K562 (cell line): ENCODE results near the gene SLC5A4. TPM values are rescaled to one million over a fixed set of nuclear protein-coding genes. Genes with fewer than 3 reads are reported as not detected.
A peak's percentile ranks its signal among the peaks of the same experiment; 100 is the strongest.
"Not testable (repeated sequence)": the region's sequence is repeated elsewhere in the genome, so short reads cannot be mapped to it uniquely, and the experiment has no call there.

Experiments
- ATAC-seq: fragments of 200-7000 bp; cut with Tn5 transposase; 3 replicates; pipeline ENCODE4 v1.9.1; 2020; ENCODE audit warnings: moderate library complexity
- BruUV-seq: library from RNA; stranded (reverse); fragments of 400-500 nt; replicated peaks from 2 replicates; lab custom pipeline; 2021; lab: Mats Ljungman, UMichigan
- CTCF ChIA-PET: fragments of 300-600 bp; formaldehyde crosslinking; extraction: SDS; loops from one replicate; lab custom pipeline; 2021; ENCODE audit warnings: low intra/inter-chr PET ratio; lab: Yijun Ruan, JAX
- POLR2A ChIA-PET: fragments of 300-600, 350-650 bp; sonication (Branson Sonifier 250); formaldehyde crosslinking; extraction: SDS; loops from one replicate; lab custom pipeline; 2021; ENCODE audit warnings: antibody characterized with exemption, inconsistent platforms; lab: Yijun Ruan, JAX
- DNase-seq, 4 experiments: peaks; one replicate each; pipeline versions ENCODE4 v3.0.0 to v3.0.0-alpha.2; 2011 to 2018; ENCODE audit warnings: low spot score in 3 of 4, mixed read lengths in 3 of 4; ENCODE audit errors: extremely low read depth in 1 of 4
- FAIRE-seq: peaks from 2 replicates; lab custom pipeline; 2011; peaks lifted over from hg19 to GRCh38; lab: Jason Lieb, UNC
- H2AFZ ChIP-seq: 2 replicates; pipeline ENCODE4 v1.6.0; 2011; ENCODE audit warnings: low read depth, low read length, control low read depth, inconsistent platforms
- H3K27ac ChIP-seq: fragments of 200-600 bp; 3 replicates; pipeline ENCODE4 v1.8.0; 2011; ENCODE audit warnings: low read depth, mild to moderate bottlenecking, control low read depth, inconsistent platforms, low read length, moderate library complexity, mixed read lengths; ENCODE audit errors: extremely low read depth
- H3K27me3 ChIP-seq, 2 experiments: fragments of 300-600 bp in 1 of 2; 2 replicates in 1 of 2; 3 replicates in 1 of 2; pipeline versions ENCODE4 v1.6.0 to v1.8.0; 2011; ENCODE audit warnings: inconsistent platforms in 2 of 2, low read length in 2 of 2, mild to moderate bottlenecking in 1 of 2, mixed read lengths in 1 of 2, moderate library complexity in 1 of 2; ENCODE audit not compliant: control insufficient read depth in 2 of 2, insufficient read depth in 2 of 2
- H3K36me3 ChIP-seq: fragments of 300-600 bp; 3 replicates; pipeline ENCODE4 v1.8.0; 2011; ENCODE audit warnings: mild to moderate bottlenecking, low read length, inconsistent platforms; ENCODE audit not compliant: control insufficient read depth, insufficient read depth
- H3K4me1 ChIP-seq, 2 experiments: fragments of 200-600 bp in 1 of 2; replicated peaks in 1 of 2; 2 replicates in 1 of 2; 3 replicates in 1 of 2; pipeline versions ENCODE4 v1.5.1 to v1.8.0; 2011; ENCODE audit warnings: inconsistent platforms in 2 of 2, low read length in 2 of 2, mild to moderate bottlenecking in 1 of 2, mixed read lengths in 1 of 2, moderate library complexity in 1 of 2; ENCODE audit not compliant: control insufficient read depth in 2 of 2, insufficient read depth in 2 of 2
- H3K4me2 ChIP-seq: 2 replicates; pipeline ENCODE4 v1.6.1; 2011; ENCODE audit warnings: low read length, control low read depth, inconsistent platforms, mixed read lengths; ENCODE audit not compliant: insufficient read depth
- H3K4me3 ChIP-seq: fragments of 200-600 bp; sonication (generic), shearing (Covaris generic); 2 replicates; pipeline ENCODE4 v1.5.1; 2016; ENCODE audit warnings: control low read depth, inconsistent platforms
- H3K79me2 ChIP-seq: fragments of 200-600 bp; 3 replicates; pipeline ENCODE4 v1.8.0; 2011; ENCODE audit warnings: low read length, inconsistent platforms; ENCODE audit not compliant: control insufficient read depth, insufficient read depth
- H3K9ac ChIP-seq, 2 experiments: 2 replicates each; pipeline versions ENCODE4 v1.6.0 to v1.6.1; 2011; ENCODE audit warnings: low read depth in 2 of 2, low read length in 2 of 2, control low read depth in 1 of 2, inconsistent platforms in 1 of 2, mild to moderate bottlenecking in 1 of 2, mixed read lengths in 1 of 2; ENCODE audit not compliant: insufficient read depth in 1 of 2
- H3K9me1 ChIP-seq: one replicate; pipeline ENCODE4 v1.6.0; 2011; ENCODE audit warnings: inconsistent platforms, mild to moderate bottlenecking, low read length, moderate library complexity; ENCODE audit not compliant: control insufficient read depth, insufficient read depth
- H3K9me3 ChIP-seq: replicated peaks from 2 replicates; pipeline ENCODE4 v1.5.1; 2011; ENCODE audit warnings: low read depth, low read length, inconsistent platforms; ENCODE audit not compliant: control insufficient read depth, insufficient read depth
- H4K20me1 ChIP-seq: replicated peaks from 2 replicates; pipeline ENCODE4 v1.6.1; 2011; ENCODE audit warnings: low read length, inconsistent platforms, mixed read lengths; ENCODE audit not compliant: control insufficient read depth, insufficient read depth
- ATF3 ChIP-seq, 2 experiments: fragments of 450-650 bp in 1 of 2; sonication (generic) in 1 of 2; formaldehyde crosslinking in 1 of 2; IDR thresholded peaks in 1 of 2; conservative IDR thresholded peaks in 1 of 2; 2 replicates each; pipeline versions ENCODE4 v1.6.1 to v1.8.1; 2016 to 2023; ENCODE audit warnings: mild to moderate bottlenecking in 2 of 2, moderate library complexity in 2 of 2, inconsistent platforms in 1 of 2, missing genetic modification reagents in 1 of 2
- CBX5 ChIP-seq: IDR thresholded peaks from 2 replicates; pipeline ENCODE4 v1.6.1; 2014; ENCODE audit warnings: low read depth, borderline replicate concordance
- CCAR2 ChIP-seq: fragments of 200-400 bp; formaldehyde crosslinking; IDR thresholded peaks from 2 replicates; pipeline ENCODE4 v1.6.1; 2017; ENCODE audit warnings: mild to moderate bottlenecking, low read depth, low read length
- CEBPG ChIP-seq, 3 experiments: fragments of 200-800 bp in 1 of 3; sonication (Bioruptor generic) in 1 of 3; sonication (generic) in 1 of 3; formaldehyde crosslinking in 1 of 3; IDR thresholded peaks in 2 of 3; conservative IDR thresholded peaks in 1 of 3; 2 replicates each; pipeline versions ENCODE4 v1.6.1 to v1.8.0; 2016 to 2022; ENCODE audit warnings: missing compliant biosample characterization in 2 of 3, missing genetic modification characterization in 2 of 3, mild to moderate bottlenecking in 1 of 3, missing genetic modification reagents in 1 of 3
- GTF2A2 ChIP-seq: IDR thresholded peaks from 2 replicates; pipeline ENCODE4 v1.6.1; 2016; ENCODE audit warnings: mild to moderate bottlenecking, missing genetic modification characterization, missing compliant biosample characterization
- SMC3 ChIP-seq: conservative IDR thresholded peaks from 2 replicates; pipeline ENCODE4 v1.6.1; 2011; ENCODE audit warnings: low read depth, low read length, improper control_type of control experiment; ENCODE audit not compliant: insufficient read depth
- SRSF7 ChIP-seq: fragments of 200-400 bp; formaldehyde crosslinking; optimal IDR thresholded peaks from 2 replicates; pipeline ENCODE3; 2017; ENCODE audit warnings: mild to moderate bottlenecking, low read depth, low read length
- STAG1 ChIP-seq: sonication (generic); formaldehyde crosslinking; IDR thresholded peaks from 2 replicates; pipeline ENCODE4 v1.5.0; 2020; ENCODE audit warnings: missing genetic modification reagents, borderline replicate concordance
- TRIM24 ChIP-seq, 2 experiments: fragments of 450-650 bp; IDR thresholded peaks; 2 replicates each; pipeline ENCODE4 v1.6.1; 2016
- ZNF24 ChIP-seq: fragments of 450-650 bp; IDR thresholded peaks from 2 replicates; pipeline ENCODE4 v1.6.1; 2016
- ZNF707 ChIP-seq: fragments of 250-450 bp; sonication (Bioruptor Pico); conservative IDR thresholded peaks from 2 replicates; pipeline ENCODE4 v1.8.0; 2022; ENCODE audit warnings: inconsistent platforms, mild to moderate bottlenecking, moderate library complexity
- whole genome bisulfite sequencing: fragments of 100-300 bp; shearing (Covaris generic); methylation state at CpG from one replicate; pipeline ENCODE4 v1.1.6; 2016; ENCODE audit warnings: low coverage, mixed read lengths; ENCODE audit not compliant: insufficient coverage; ENCODE audit errors: missing lambda C conversion rate; 5-methylcytosine and 5-hydroxymethylcytosine counted together
- in situ Hi-C: fragments of 300-500 bp; cut with MboI; formaldehyde crosslinking; loops from 4 replicates; pipeline ENCODE4 v1.15.0; 2018; ENCODE audit warnings: inconsistent platforms, mixed read lengths
- intact Hi-C: fragments of 100-400 bp; cut with micrococcal nuclease; formaldehyde crosslinking; loops from 2 replicates; pipeline ENCODE4 v1.14.2; 2022
- polyA plus RNA-seq, 8 experiments: library from polyadenylated mRNA; depleted of rRNA in 4 of 8; stranded (reverse) in 5 of 8; unstranded in 3 of 8; fragments of >200 nt; fragmentation: Nextera tagmentation in 2 of 8; fragmentation: Illumina TruSeq in 1 of 8; extraction: Ambion mirVana in 2 of 8; extraction: Trizol in 1 of 8; gene quantifications; 2 replicates each; pipeline versions ENCODE4 v1.2.1 to v1.2.3, GENCODE V29; 2011 to 2014; ENCODE audit warnings: inconsistent platforms in 1 of 8, missing spikeins in 1 of 8
- total RNA-seq, 7 experiments: library from RNA; depleted of rRNA in 6 of 7; stranded (reverse); fragments of >200 nt in 6 of 7; fragmentation: Illumina TruSeq in 2 of 7; extraction: Trizol in 2 of 7; gene quantifications; 2 replicates each; pipeline versions ENCODE4 v1.2.1 to v1.2.3, GENCODE V29; 2011 to 2021; ENCODE audit warnings: low replicate concordance in 1 of 7

The SLC5A4 gene
- total and polyA plus RNA-seq, 9 of the 15 experiments (the other 6 are each of a cell fraction or from before 2014, with no cell fraction given) = not detected

- H3K9me3 ChIP-seq, H3K9me1 ChIP-seq, H3K36me3 ChIP-seq, H2AFZ ChIP-seq, H3K79me2 ChIP-seq, intact Hi-C loops, ATAC-seq, H3K27me3 ChIP-seq, H3K4me2 ChIP-seq, BruUV-seq, H3K27ac ChIP-seq, H4K20me1 ChIP-seq, DNase-seq, FAIRE-seq, POLR2A ChIA-PET, CTCF ChIA-PET, in situ Hi-C loops, H3K4me1 ChIP-seq, H3K4me3 ChIP-seq, H3K9ac ChIP-seq: not testable (repeated sequence)
These were observed 38.8 kb upstream of the SLC5A4 start for GRCh38 chr22:32293921-32294320.

GRCh38 chr22:32286290-32286840, 31.2 kb upstream of the SLC5A4 start:
- 0% methylated on average over 3 of the region's 3 CpGs for WGBS
- DNase-seq (no peak), FAIRE-seq (no peak), ATAC-seq (no peak)
- Histone ChIP-seq H3K9ac (no peak overlapping the region), H3K27me3 (no peaks in the 10 kb centered on the region; a peak in 1 of 5 replicates), H2AFZ (no peak overlapping the region), H3K9me3 (no peaks in the 10 kb centered on the region), H3K4me2 (no peak overlapping the region), H3K79me2 (no peaks in the 10 kb centered on the region), H3K27ac (no peak overlapping the region), H4K20me1 (no peaks in the 10 kb centered on the region), H3K4me1 (no peaks in the 10 kb centered on the region), H3K36me3 (no peaks in the 10 kb centered on the region), H3K9me1 (no peaks in the 10 kb centered on the region), H3K4me3 (no peak overlapping the region)
- no TSS peak for BruUV-seq
- ChIA-PET POLR2A (no interaction called here), CTCF (no interaction called here)
- in situ Hi-C loops = no loop called here
- TF ChIP-seq CEBPG (CRISPR knock-in tag; IDR thresholded peaks at IDR 0.05) = no peak
- TF ChIP-seq CEBPG (tag; conservative IDR thresholded peaks at IDR 0.05 in 1 of 2, IDR thresholded peaks at IDR 0.05 in 1 of 2) = peak in 1 of 2 experiments; percentile 68; a peak in 2 of 4 replicates
- no peak for TF ChIP-seq STAG1
- TF ChIP-seq CCAR2 = no peak
- TF ChIP-seq SMC3 = no peak
- no peak for TF ChIP-seq SRSF7
- no peak for TF ChIP-seq GTF2A2 (tag)
- TF ChIP-seq TRIM24 (IDR thresholded peaks at IDR 0.05) = peak in 1 of 2 experiments; percentile 16; a peak in 2 of 4 replicates
- peak; percentile 35; the same call in 1 of the 2 replicates for TF ChIP-seq ATF3 (IDR thresholded peaks at IDR 0.05)
- TF ChIP-seq ATF3 (CRISPR knock-in tag; conservative IDR thresholded peaks at IDR 0.05) = no peak
- TF ChIP-seq ZNF707 = no peak
- TF ChIP-seq ZNF24 = no peak
- no peak for TF ChIP-seq CBX5
- intact Hi-C loops = no loop called here
